Cardiac muscle cell (in vitro differentiated cells and primary cell): ENCODE measurements around the gene VPS13C. TPM values are rescaled to one million over a fixed set of nuclear protein-coding genes. Genes with fewer than 3 reads are reported as not detected.

Experiments used
- DNase-seq, 2 donors: peaks; one replicate each; pipeline versions ENCODE4 v3.0.0 to v3.0.0-alpha.2; 2010 to 2017; ENCODE audit warnings: low read depth in 1 of 2, low spot score in 1 of 2
- H3K27ac ChIP-seq: fragments of 200-600 bp; sonication (generic); 2 replicates; pipeline ENCODE4 v1.5.1; 2016
- H3K27me3 ChIP-seq: fragments of 200-600 bp; sonication (generic); 2 replicates; pipeline ENCODE4 v1.6.0; 2016; ENCODE audit warnings: control low read depth
- H3K36me3 ChIP-seq: fragments of 200-600 bp; sonication (generic); 2 replicates; pipeline ENCODE4 v1.5.1; 2016; ENCODE audit warnings: control low read depth
- H3K4me1 ChIP-seq: fragments of 200-600 bp; sonication (generic); 2 replicates; pipeline ENCODE4 v1.8.1; 2017; ENCODE audit warnings: low read depth, mild to moderate bottlenecking, mixed run types
- H3K4me3 ChIP-seq: fragments of 200-600 bp; sonication (generic); 2 replicates; pipeline ENCODE4 v1.5.1; 2016; ENCODE audit warnings: mild to moderate bottlenecking
- H3K9me3 ChIP-seq: fragments of 200-600 bp; sonication (generic); 2 replicates; pipeline ENCODE4 v1.5.1; 2017; ENCODE audit warnings: low read depth, mild to moderate bottlenecking, control low read depth
- polyA plus RNA-seq: library from polyadenylated mRNA; unstranded; fragments of >200 nt; fragmentation: Nextera tagmentation; extraction: Ambion mirVana; gene quantifications from 2 replicates; pipeline ENCODE4 v1.2.1, GENCODE V29; 2016
- total RNA-seq: library from RNA; depleted of rRNA; stranded (reverse); fragments of >200 nt; gene quantifications from 2 replicates; pipeline ENCODE4 v1.2.3, GENCODE V29; 2016
- TF ChIP-seq, protein P1 (sequence below): IDR thresholded peaks from 2 replicates; pipeline ENCODE4 v1.5.1; 2012; ENCODE audit warnings: low read depth, mild to moderate bottlenecking, low read length

VPS13C gene
- total and polyA plus RNA-seq, 2 experiments from 2014 or later = 4.5 to 31.8 TPM

DNA sequence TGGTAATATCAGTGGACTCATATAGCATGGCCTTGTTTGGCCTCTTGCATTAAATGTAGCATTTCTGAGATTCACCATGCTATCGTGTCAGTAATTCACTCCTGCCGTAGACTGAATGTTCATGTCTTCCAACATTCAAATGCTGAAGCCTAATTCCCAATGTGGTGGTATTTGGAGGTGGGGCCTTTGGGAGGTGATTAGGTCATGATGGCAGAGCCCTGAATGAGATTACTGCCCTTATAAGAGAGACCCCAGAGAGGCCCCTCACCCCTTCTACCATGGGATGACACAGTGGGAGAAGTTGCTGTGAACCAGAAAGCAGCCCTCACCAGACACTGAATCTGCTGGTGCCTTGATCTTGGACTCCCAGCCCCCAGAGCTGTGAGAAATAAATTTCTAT is 241.4 kb downstream of the VPS13C start:
- TF ChIP-seq, protein P1, sequence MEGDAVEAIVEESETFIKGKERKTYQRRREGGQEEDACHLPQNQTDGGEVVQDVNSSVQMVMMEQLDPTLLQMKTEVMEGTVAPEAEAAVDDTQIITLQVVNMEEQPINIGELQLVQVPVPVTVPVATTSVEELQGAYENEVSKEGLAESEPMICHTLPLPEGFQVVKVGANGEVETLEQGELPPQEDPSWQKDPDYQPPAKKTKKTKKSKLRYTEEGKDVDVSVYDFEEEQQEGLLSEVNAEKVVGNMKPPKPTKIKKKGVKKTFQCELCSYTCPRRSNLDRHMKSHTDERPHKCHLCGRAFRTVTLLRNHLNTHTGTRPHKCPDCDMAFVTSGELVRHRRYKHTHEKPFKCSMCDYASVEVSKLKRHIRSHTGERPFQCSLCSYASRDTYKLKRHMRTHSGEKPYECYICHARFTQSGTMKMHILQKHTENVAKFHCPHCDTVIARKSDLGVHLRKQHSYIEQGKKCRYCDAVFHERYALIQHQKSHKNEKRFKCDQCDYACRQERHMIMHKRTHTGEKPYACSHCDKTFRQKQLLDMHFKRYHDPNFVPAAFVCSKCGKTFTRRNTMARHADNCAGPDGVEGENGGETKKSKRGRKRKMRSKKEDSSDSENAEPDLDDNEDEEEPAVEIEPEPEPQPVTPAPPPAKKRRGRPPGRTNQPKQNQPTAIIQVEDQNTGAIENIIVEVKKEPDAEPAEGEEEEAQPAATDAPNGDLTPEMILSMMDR = no peak
- DNase-seq = no peak
- no peaks in the 10 kb centered on the region for H3K4me1 ChIP-seq

GRCh38 chr15:61816856-61817255 is 243.4 kb downstream of the VPS13C start:
- TF ChIP-seq, protein P1 = no peak
- Histone ChIP-seq H3K27ac (no peak overlapping the region), H3K9me3 (no peaks in the 10 kb centered on the region), H3K4me3 (no peak overlapping the region), H3K27me3 (peaks cover 16% of the 10 kb centered on the region), H3K4me1 (no peaks in the 10 kb centered on the region), H3K36me3 (no peaks in the 10 kb centered on the region)
- no peak for DNase-seq

More for the DNA sequence above, 241.4 kb downstream of the VPS13C start:
- Histone ChIP-seq H3K4me3 (no peak overlapping the region), H3K9me3 (no peaks in the 10 kb centered on the region), H3K27me3 (peaks cover 16% of the 10 kb centered on the region), H3K27ac (no peak overlapping the region), H3K36me3 (no peaks in the 10 kb centered on the region)

DNA sequence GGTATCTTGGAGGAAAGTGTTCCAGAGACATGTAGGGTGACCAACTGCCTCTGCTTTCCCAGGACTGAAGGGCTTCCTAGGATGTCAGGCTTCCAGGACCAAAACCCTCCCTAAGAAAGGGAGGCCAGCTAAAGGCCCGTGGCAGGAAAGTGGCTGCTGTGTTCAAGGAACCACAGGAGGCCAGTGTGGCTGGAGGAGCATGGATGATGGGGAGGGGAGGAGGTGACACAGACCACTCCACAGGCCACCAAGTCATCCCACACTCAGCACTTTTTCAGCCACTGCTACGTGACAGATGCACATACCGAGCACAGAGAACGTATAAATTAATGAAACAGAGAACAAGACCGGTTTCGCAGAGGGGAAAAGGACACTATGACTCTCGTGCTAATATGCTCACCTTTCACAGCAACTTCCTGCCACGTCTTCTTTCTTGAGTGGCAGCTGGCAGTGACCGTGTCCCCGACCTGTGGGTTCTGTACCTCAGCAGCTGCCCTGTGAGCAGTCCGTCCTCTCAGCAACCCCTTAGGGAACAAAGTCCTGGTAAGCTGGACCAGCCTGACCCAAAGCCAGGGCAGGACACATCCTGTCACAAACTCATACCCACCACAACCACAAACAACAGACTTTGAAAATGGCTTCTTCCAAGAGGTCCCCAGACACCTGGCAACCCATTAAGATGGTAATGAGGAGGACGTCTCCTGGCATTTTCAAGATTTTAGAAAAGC is 244.7 kb downstream of the VPS13C start:
- no peaks in the 10 kb centered on the region for H3K9me3 ChIP-seq
- H3K4me1 ChIP-seq = no peaks in the 10 kb centered on the region
- H3K4me3 ChIP-seq = no peak overlapping the region
- peaks cover 5% of the 10 kb centered on the region for H3K27me3 ChIP-seq
- TF ChIP-seq, protein P1 = no peak
- no peak for DNase-seq
- H3K36me3 ChIP-seq = no peaks in the 10 kb centered on the region
- no peak overlapping the region for H3K27ac ChIP-seq

- Histone ChIP-seq H3K4me3 (no peak overlapping the region), H3K27ac (no peak overlapping the region), H3K27me3 (no peaks in the 10 kb centered on the region), H3K36me3 (no peaks in the 10 kb centered on the region), H3K4me1 (no peaks in the 10 kb centered on the region), H3K9me3 (no peaks in the 10 kb centered on the region)
- TF ChIP-seq, protein P1 = no peak
- DNase-seq = no peak
Measured at GRCh38 chr15:61812476-61812875, 247.8 kb downstream of the VPS13C start.

DNA sequence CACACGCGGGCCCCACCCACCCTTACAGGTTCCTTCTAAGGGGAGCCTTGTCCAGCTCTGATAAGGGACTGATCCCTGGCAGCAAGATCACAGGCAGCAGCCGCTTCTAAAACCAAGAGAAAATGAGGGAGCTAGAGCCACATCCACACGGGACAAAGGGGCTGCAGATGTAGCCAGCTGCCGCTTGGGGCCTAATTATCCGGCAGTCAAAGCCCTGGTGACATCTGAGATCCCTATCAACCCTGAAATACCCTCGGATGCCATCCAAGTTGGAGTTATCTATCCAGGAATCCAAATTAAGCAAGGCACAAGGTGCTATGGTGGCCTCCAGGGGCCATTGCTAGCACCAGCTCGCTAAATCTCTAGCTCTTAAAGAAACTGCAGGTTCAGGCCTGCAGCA is 248.3 kb downstream of the VPS13C start:
- no peak for DNase-seq
- no peaks in the 10 kb centered on the region for H3K9me3 ChIP-seq
- no peaks in the 10 kb centered on the region for H3K4me1 ChIP-seq
- TF ChIP-seq, protein P1 = no peak
- H3K4me3 ChIP-seq = no peak overlapping the region
- H3K27ac ChIP-seq = no peak overlapping the region
- no peaks in the 10 kb centered on the region for H3K36me3 ChIP-seq
- no peaks in the 10 kb centered on the region for H3K27me3 ChIP-seq
